BE2C (cell line): ENCODE results near the gene COCH.

Experiments used
- DNase-seq: peaks from one replicate; pipeline ENCODE4 v3.0.0-alpha.2; 2020
- H3K27me3 ChIP-seq: fragments of 250-450 bp; sonication (Bioruptor Pico); 2 replicates; pipeline ENCODE4 v1.5.1; 2020; ENCODE audit warnings: mild to moderate bottlenecking
- H3K36me3 ChIP-seq: fragments of 250-450 bp; sonication (Bioruptor Pico); 2 replicates; pipeline ENCODE4 v1.5.1; 2020; ENCODE audit warnings: mild to moderate bottlenecking
- H3K4me1 ChIP-seq: fragments of 250-450 bp; sonication (Bioruptor Pico); 2 replicates; pipeline ENCODE4 v1.5.1; 2020
- H3K4me3 ChIP-seq: 2 replicates; pipeline ENCODE4 v1.5.1; 2011; ENCODE audit warnings: low read depth, low read length
- H3K9me3 ChIP-seq: fragments of 250-450 bp; sonication (Bioruptor Pico); 2 replicates; pipeline ENCODE4 v1.5.1; 2020
- TF ChIP-seq, protein P1 (sequence below): IDR thresholded peaks from 2 replicates; pipeline ENCODE4 v1.5.1; 2012; ENCODE audit warnings: mild to moderate bottlenecking, low read depth, low read length

COCH gene

DNA sequence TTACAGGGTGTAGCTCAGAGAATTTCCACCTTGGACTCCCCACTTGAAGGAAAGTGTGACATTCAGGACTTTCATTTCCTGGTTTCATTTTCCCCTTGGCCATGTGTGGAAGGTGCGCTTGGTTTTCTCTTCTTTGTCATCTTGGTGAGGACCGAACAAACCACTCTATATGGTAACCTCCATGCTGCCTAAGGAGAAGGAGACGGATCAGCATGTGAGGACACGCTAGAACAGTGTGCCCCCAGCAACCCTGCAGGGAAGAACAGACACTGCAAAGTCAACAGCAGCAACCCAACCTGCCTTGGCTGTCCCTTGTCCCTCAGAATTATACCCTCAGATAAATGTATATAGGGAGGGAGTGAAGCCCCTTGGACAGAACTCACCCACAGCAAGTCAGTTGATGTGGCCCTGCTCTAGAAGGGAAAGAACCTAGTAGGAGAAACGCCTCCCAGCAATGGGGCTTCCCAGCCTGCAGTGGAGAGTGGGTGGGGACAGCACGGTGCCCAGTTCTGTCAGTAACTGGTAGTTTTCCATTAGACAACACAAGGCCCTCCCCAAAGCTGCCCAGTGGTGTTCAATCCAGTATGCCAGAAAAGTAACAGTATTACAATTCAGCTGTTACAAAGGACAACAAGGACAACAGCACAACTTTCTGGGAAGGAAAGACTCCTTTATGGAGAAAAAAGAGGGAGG is 18.9 kb upstream of the COCH start:
- H3K4me3 ChIP-seq = no peak overlapping the region
- TF ChIP-seq, protein P1, sequence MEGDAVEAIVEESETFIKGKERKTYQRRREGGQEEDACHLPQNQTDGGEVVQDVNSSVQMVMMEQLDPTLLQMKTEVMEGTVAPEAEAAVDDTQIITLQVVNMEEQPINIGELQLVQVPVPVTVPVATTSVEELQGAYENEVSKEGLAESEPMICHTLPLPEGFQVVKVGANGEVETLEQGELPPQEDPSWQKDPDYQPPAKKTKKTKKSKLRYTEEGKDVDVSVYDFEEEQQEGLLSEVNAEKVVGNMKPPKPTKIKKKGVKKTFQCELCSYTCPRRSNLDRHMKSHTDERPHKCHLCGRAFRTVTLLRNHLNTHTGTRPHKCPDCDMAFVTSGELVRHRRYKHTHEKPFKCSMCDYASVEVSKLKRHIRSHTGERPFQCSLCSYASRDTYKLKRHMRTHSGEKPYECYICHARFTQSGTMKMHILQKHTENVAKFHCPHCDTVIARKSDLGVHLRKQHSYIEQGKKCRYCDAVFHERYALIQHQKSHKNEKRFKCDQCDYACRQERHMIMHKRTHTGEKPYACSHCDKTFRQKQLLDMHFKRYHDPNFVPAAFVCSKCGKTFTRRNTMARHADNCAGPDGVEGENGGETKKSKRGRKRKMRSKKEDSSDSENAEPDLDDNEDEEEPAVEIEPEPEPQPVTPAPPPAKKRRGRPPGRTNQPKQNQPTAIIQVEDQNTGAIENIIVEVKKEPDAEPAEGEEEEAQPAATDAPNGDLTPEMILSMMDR = no peak
- H3K4me1 ChIP-seq = no peaks in the 10 kb centered on the region
- no peak for DNase-seq
- no peaks in the 10 kb centered on the region; the same call in none of the 2 replicates for H3K27me3 ChIP-seq
- H3K9me3 ChIP-seq = no peaks in the 10 kb centered on the region
- no peaks in the 10 kb centered on the region for H3K36me3 ChIP-seq

DNA sequence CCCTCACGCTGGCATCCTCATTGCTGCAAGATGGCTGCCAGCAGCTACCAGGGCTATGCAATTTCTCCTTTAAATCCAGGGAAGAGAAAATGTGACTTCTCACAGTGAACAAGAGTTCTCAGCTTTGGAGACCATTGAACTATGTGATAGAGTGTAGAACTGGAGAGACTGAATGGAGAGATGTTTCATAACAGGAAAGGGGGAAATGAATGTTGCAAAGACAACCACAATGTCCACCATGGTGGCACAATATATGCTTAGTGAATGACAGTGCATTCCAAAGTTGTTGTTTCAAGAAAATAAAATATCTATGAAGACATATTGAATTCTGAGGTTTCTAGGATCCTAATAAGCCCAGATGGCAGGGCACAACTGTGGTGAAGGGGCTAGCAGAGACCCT is 13.2 kb upstream of the COCH start:
- H3K4me1 ChIP-seq = no peaks in the 10 kb centered on the region
- H3K36me3 ChIP-seq = no peaks in the 10 kb centered on the region
- H3K9me3 ChIP-seq = no peaks in the 10 kb centered on the region
- no peak overlapping the region for H3K4me3 ChIP-seq
- H3K27me3 ChIP-seq = no peaks in the 10 kb centered on the region; the same call in 1 of the 2 replicates
- TF ChIP-seq, protein P1 = no peak
- DNase-seq = no peak

DNA sequence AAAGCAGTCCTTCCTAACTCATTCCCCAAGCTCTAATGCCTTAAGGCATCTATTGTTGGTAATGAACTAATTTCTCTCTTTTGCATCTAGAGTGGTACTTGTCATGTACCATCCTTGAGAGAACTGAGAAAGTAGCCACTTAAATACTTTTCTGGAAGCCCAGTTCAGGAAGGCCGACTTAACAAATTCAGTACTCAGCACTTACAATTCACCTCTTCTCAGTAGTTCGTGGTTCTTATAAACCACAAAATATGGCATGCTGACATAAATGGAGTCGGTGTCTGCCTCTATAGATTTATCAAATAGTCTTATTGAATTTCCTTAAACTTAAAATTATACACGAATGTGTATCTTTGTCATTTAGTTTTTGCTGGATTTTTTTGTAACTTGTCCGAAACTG is 9.4 kb upstream of the COCH start:
- no peak overlapping the region for H3K4me3 ChIP-seq
- H3K9me3 ChIP-seq = no peaks in the 10 kb centered on the region
- H3K27me3 ChIP-seq = no peaks in the 10 kb centered on the region; the same call in 1 of the 2 replicates
- H3K4me1 ChIP-seq = no peaks in the 10 kb centered on the region
- H3K36me3 ChIP-seq = no peaks in the 10 kb centered on the region
- DNase-seq = no peak
- TF ChIP-seq, protein P1 = no peak

DNA sequence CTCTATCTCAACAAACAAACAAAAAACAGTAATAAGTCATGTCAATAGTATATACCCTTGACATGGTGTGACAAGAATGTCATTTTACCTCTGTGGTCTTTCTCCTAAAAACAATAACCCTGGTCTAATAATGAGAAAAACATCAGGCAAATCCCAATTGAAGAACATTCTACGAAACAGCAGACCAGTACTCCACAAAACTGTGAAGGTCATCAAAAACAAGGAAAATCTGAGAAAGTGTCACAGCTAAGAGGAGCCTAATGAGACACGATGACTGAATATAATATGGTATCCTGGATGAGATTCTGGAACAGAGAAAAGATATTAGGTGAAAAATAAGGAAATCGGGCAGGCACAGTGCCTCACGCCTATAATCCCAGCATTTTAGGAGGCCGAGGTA is 5.6 kb upstream of the COCH start:
- no peak for DNase-seq
- H3K4me1 ChIP-seq = no peaks in the 10 kb centered on the region
- no peak overlapping the region for H3K4me3 ChIP-seq
- no peaks in the 10 kb centered on the region for H3K36me3 ChIP-seq
- peaks cover 2% of the 10 kb centered on the region for H3K27me3 ChIP-seq
- H3K9me3 ChIP-seq = no peaks in the 10 kb centered on the region
- TF ChIP-seq, protein P1 = no peak

DNA sequence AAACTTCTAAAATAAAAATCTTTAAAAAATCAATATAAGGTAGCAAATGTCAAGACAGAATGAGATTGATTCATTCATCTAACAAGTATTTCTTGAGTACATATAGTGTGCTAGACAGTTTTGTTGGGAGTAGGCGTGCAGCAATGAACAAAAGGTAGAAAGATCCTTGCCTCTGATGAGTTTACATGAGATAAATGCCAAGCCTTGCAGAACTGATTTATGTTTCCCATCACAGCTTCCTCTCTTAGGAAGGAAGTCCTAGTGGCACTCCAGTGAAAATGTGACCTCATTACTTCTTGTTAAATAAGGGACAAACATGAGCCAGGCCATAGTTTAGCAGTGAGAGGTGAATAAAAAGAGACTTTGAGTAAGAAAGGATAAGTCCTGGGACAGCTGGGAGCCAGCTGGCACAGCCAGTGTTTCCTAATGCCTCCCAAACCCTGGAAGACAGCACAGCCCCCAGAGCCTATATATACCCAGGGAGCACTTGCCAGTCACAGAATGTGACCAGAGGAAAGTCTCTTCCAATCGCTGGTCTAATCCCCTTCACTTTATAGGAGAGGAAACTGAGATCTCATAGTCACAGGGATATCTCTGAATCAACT is 4.7 kb upstream of the COCH start:
- H3K36me3 ChIP-seq = no peaks in the 10 kb centered on the region
- TF ChIP-seq, protein P1 = no peak
- peaks cover 11% of the 10 kb centered on the region for H3K27me3 ChIP-seq
- H3K9me3 ChIP-seq = no peaks in the 10 kb centered on the region
- H3K4me1 ChIP-seq = no peaks in the 10 kb centered on the region
- DNase-seq = no peak
- H3K4me3 ChIP-seq = no peak overlapping the region

DNA sequence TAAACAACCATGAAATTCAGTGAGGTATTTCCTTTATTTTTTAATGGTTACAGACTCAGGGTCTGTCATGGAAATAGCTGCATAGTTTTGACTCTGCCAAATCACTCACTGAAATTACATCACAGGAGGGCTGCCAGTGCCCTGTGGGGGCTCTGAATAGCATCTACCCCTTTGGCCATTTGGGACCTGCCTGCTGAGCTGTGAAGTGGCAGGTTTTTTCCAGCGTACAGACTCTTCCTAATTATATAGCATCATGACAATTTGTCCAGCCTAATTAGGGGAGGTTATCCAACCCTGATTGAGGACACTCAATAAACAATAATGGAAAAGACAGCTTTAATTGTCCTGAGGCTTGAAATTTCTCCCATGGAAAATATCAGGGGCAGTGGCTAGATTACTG is 1.8 kb upstream of the COCH start:
- Histone ChIP-seq H3K4me1 (no peaks in the 10 kb centered on the region), H3K36me3 (no peaks in the 10 kb centered on the region), H3K9me3 (no peaks in the 10 kb centered on the region), H3K27me3 (peaks cover 21% of the 10 kb centered on the region), H3K4me3 (no peak overlapping the region)
- DNase-seq = no peak
- TF ChIP-seq, protein P1 = no peak
